OCI-M1 (cell line): ENCODE measurements around the gene C1QA.
A peak's percentile ranks its signal among the peaks of the same experiment; 100 is the strongest.

Source experiments
- DNase-seq: peaks from one replicate; lab custom pipeline; 2025; lab: John Stamatoyannopoulos, UW

Gene C1QA

DNA sequence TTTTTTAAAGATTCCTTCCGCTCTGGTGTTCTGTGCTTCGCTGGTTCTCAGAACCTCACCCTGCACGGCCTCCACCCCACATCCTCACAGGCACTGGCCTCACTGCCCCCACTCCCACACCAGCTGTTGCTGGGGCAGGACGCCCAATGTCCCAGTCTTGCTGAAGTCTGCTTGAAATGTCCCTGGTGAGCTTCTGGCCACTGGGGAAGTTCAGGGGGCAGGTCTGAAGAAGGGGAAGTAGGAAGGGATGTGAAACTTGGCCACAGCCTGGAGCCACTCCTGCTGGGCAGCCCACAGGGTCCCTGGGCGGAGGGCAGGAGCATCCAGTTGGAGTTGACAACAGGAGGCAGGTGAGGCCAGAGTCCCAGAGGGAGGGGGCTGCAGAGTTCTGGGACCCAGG lies at the start of gene C1QA:
Gene C1QA (plus strand): TSS at position 276 of the 400 bp plus-strand sequence. CDS start 989 bp downstream, outside the sequence.
- DNase-seq, result peak; percentile 22

GRCh38 chr1:22587247-22587646 lies 49.2 kb upstream of the C1QA start:
- no peak for DNase-seq

DNA sequence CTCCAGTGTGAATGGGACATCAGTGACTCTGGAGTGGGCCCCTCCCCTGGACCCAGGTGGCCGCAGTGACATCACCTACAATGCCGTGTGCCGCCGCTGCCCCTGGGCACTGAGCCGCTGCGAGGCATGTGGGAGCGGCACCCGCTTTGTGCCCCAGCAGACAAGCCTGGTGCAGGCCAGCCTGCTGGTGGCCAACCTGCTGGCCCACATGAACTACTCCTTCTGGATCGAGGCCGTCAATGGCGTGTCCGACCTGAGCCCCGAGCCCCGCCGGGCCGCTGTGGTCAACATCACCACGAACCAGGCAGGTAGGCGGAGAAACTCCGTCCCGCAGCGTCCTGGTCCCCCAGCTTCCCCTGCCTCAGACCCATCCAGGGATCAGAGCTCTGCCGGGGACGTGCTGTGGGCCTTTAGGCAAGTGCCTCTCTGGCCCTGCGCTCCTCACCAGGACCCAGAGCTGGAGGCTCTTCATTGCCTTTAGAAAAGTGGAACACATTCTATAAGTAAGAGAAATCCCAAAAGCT lies 47.5 kb upstream of the C1QA start:
- DNase-seq, result no peak

DNA sequence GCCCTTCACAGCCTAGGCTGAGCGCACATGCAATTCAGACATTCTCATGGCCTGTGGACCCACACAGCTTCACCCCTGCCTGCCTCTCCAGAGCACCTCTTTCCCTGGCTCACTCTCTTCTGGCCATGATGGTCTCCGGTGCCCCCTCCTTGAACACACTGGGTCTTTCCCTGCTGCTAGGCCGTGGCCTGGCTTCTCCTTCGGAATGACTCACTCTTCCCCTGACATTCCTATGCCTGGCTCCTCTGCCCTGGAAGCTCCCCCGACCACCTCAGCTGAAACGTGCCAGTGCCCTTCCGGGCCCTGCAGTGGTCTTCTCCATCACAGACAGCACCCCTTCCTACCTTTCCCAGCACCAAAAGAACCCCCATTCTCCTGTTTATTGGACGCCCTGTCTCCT lies 44.9 kb upstream of the C1QA start:
- no peak for DNase-seq

DNA sequence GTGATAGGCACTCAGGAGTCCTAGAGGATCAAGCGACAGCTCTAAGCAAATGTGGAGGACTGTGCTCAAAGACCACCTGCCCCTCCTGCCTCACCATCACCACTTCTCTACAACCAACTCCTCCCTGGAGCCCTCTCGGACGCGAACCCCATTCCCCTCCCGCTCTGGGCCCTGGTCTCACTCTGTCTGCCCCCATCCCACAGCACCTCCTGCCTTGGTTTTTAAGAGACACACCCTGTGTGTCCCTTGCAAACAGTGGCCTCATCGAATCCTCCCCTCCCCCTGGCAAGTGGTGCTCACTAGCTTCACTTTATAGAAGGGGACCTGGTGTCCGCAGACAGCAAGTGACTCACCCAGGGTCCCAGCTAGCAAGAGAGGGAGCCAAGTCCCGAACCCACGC lies 44.4 kb upstream of the C1QA start:
- DNase-seq, result no peak

- DNase-seq, result no peak
These were observed 43.3 kb upstream of the C1QA start for GRCh38 chr1:22592919-22593790.

DNA sequence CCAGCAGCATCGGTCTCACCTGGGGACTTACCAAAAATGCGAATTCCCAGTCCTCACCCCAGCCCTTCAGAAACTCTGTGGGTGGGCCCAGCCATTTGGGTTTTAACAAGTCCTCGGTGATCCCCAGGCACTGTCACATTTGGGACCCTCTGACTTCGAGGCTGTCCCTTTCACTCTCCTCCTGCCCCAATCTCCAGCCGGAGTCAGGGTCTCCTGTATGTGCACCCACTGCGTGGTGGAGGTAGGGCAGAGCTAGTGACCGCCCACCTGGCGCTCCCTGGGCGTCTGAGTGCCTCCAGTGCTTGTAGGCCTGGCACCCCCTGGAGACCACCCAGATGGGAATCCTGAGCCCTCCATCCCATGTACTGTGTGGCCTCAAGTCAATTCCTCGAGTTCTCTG lies 42.0 kb upstream of the C1QA start:
- DNase-seq, result no peak

- no peak for DNase-seq
These were observed 41.3 kb upstream of the C1QA start for GRCh38 chr1:22595108-22595507.

GRCh38 chr1:22597301-22597965 lies 39.0 kb upstream of the C1QA start:
- no peak for DNase-seq

DNA sequence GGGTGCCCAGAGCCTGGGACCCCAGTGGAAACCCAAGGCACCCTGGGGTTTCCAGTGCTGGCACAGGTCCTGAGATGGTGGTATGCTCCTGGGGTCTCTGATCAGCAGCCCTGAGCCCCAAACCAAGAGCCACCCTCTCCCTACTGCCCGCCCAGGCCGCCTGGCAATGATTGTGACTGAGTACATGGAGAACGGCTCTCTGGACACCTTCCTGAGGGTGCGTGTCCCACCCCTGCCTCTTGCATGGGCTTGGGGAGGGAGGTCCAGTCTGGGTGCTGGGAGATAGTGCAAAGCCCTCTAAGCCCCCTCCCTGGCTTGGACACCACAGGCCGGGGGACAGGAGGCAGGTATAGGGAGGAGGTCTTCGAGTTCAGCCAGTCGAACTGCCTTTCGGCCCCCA lies 38.4 kb upstream of the C1QA start:
- DNase-seq, result no peak

GRCh38 chr1:22598736-22599135 lies 37.7 kb upstream of the C1QA start:
- DNase-seq, result no peak

GRCh38 chr1:22600071-22600816 lies 36.2 kb upstream of the C1QA start:
- no peak for DNase-seq

DNA sequence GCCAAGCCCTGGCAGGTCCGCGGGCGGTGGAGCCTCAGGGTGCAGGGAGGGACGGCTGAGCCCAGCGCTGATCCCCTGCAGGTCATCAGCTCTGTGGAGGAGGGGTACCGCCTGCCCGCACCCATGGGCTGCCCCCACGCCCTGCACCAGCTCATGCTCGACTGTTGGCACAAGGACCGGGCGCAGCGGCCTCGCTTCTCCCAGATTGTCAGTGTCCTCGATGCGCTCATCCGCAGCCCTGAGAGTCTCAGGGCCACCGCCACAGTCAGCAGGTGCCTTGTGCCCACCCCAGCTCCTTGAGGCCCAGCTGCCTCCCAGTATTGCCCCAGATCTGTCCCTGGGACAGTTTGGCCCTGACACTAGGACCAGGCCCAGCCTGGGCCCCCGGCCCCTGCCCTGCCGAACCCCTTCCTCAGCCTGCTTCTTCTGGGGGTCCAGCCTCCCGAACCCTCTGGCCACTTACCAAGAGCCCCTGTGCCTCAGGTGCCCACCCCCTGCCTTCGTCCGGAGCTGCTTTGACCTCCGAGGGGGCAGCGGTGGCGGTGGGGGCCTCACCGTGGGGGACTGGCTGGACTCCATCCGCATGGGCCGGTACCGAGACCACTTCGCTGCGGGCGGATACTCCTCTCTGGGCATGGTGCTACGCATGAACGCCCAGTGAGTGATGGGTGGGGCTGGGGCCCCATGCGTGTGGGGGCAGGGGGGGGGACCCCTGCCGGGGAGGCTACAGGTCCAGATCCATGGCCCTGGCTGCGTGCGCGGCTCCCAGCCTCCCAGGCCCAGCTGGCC lies 35.4 kb upstream of the C1QA start:
- DNase-seq, result no peak

DNA sequence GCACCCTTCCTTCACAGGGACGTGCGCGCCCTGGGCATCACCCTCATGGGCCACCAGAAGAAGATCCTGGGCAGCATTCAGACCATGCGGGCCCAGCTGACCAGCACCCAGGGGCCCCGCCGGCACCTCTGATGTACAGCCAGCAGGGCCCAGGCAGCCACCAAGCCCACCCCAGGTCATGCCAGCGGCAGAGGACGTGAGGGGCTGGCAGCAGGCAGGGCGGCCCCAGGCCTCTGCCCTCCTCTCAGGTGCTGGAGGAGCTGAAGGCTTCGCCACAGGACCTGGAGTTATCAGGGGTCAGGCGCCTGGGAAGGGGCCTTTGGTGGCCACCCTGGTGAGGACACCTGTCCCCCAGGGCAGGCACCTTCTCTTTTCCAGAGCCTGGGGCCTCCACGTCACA lies 34.8 kb upstream of the C1QA start:
- DNase-seq, result no peak

DNA sequence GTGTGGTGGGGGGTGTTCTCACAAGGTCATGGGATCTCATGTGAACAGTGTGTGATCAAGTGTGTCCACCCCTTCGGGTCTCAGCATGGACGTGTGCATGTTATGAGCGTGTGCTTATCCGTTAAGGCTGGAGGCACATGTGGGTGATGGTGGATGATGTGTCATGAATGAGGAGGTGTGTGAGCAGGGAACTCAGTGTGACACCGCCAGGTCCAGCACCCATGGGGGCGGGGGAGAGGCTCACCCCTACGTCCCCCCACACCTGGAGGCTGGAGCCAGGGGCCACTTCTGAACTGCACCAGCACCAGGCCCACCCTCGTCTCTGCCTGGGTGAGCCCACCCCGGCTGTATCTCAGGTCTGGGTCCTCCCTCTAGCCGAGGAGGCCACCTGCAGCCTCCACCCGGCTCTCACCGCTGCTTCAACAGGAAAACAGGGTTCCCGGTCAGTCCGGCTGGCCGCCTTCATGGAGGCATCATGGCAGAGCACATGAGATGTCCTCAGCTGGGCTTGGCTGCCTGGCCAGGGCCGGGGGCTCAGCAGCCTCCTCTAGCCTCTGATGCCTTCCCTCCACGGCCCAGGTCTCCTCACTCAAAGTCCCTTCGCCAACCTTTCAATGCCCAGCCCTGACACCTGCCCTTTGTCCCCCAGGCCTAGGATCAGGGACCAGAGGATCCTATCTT lies 34.2 kb upstream of the C1QA start:
- no peak for DNase-seq

GRCh38 chr1:22606161-22606560 lies 30.3 kb upstream of the C1QA start:
- no peak for DNase-seq

DNA sequence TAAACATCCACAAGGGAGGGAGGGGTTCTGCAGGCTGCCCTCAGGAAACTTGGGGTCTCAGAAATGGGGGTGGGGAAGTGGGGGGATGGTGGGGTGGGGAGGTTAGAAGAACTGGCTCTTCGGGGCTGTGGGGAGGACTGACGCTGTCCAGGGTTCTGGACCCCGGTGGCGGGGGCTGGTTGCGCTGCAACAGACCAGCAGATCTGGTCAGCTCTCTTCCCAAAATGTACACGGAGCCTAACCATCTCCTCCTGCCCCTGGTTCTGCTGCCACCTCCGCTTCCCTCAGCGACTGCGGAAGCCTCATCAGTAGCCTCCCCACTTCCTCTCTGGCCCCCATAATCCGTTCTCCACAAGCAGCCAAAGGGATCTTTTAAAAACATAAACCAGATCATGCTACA lies 29.3 kb upstream of the C1QA start:
- no peak for DNase-seq

DNA sequence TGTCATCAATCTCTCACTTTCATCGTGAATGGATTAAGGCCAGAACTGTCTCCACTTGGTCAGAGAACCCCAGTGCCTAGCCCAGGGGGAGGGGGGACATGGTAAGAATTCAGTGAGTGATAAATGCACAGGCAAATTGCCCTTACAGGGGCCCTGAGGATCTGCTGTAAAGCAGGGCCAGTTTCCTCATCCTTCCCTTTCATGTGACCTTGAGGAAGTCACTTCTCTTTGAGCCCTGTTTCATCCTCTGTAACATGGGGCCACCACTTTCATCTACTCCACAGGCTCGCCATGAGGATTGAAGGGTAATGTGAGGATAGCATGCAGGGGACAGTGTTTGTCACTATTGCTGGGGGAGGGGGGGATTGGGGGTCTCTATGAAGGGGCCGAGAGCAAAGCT lies 28.1 kb upstream of the C1QA start:
- no peak for DNase-seq

DNA sequence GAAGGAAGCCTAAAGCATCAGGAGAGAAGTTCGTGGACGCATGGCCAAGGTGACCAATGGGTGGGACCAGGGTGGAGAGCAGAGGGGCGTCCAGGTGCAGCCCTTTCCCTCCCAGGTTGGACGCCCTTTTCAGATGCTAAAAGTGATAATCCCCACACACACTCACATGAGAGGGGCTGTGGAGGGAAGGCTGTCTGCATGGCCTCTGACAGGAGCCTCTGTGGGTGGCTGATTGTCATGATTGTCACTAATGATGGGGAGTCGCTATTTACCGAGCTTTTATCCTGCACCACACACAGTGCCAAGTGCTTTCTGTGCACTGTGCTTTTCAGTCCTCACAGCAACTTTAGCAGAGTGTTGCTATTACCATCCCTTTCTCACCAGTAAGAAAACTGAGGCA lies 27.1 kb upstream of the C1QA start:
- DNase-seq, result no peak

DNA sequence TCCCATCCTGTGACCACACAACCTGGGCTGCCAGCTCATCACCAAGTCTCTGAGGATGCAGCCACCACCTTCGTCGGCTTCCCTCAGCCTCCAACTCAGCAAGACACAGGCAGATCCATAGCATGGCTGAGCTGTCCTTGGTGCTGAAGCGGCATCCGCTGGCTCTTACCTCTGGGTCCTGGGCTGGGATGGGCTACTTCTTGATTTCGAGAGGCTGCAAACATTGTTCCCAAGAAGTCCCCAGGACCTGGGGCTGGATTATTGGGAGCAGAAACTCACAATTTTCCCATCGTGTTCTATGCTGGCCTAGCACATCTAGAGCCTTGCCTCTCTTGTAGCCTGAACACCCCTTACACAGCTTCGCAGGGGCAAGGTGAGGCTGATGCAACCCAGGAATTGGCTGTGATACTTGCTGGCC lies 24.9 kb upstream of the C1QA start:
- DNase-seq, result peak; percentile 64
